ENCODE data around the gene GRIA1.

Gene GRIA1

DNA sequence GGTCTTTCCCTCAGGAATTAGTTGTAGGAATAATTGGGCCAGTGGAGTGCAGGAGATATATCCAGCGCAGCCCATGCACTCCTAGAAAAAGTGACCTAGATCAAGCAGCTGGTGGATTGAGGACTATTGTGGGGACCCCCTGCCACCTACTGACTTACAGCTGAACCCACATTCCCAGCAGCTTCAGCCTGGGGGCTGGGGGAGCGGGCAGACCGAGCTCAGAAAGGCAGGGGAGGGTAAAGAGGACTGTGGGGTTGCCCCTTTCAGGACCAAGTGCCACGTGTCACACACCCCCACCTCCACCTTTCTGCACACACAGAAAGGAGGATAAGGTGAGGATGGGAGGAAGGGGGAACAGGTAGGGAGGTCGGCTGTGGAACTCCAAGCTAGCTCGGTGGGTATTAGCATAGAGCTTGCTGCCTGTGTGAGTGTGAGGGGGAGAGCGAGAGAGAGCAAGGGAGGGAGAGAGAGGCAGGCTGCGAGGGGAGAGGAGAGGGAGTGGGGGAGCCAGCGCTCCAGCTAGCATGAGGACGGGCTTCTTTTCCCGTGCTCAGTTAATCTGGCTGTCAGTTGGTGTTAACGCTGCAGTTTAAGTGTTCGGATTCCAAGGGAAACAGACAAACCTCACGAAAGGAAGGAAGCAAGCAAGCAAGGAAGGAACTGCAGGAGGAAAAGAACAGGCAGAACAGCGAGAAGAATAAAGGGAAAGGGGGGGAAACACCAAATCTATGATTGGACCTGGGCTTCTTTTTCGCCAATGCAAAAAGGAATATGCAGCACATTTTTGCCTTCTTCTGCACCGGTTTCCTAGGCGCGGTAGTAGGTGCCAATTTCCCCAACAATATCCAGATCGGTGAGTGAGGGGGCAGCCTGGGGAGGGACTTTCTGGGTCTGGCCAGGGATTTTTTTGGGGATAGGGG lies at the start of gene GRIA1:
GRIA1 (plus strand) TSS at position 553 of the 920 bp plus-strand sequence.
- no peak for DNase-seq (ENCODE audit: low read depth in 2 of 2)

DNA sequence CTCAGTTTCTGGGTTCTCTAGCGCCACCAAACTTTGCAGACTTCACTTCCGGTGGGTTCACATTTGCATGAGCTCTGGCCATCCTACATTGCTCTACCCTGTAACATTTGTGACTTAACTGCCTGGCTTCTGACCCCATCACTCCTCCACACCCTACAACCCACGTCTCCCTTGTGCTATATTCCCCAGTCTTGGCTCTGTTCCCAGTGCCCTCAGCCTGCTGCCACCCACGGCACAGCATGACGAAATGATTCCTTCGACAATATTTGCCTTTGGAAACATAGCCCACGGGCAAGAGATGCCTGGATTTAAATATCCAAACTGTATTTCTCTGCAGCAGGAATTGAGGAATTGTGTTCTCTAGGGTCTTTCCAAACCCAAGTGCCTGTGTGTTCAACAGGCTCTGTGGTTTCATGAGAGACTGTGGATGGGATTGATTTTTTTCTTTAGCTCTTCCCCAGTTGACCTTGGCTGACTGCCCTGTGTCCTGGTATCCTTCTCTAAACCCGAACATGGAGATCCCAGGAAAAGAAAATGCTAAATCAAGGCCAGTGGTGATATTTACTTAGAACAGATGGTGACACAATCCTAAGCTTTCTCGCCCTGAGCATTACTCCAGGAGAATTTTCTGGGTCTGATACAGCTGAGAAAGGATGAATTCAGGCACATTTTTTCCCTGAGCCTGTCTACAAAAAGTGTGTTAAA lies 44.4 kb upstream of the GRIA1 start:
- DNase-seq (ENCODE audit: low read depth in 2 of 2) = no peak

DNA sequence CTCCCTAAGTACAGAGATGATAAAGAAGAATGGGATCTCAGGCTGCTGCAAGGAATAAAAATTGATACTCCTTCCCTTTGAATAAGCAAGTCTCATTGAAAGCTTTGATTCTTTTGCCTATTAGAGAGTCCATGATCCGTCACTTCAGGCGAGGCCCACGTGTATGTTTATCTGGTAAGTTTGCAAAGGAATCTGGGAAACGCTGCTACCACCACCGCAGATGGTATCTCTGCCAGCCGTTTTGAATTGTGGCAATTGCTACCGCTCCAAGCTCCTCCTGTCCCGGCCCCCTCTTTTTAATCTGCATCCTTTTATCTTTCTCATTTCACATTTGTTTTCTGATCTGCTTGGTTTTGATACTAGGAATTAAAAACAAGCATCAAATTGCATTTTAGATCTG lies 42.9 kb upstream of the GRIA1 start:
- no peak for DNase-seq (ENCODE audit: low read depth in 2 of 2)

DNA sequence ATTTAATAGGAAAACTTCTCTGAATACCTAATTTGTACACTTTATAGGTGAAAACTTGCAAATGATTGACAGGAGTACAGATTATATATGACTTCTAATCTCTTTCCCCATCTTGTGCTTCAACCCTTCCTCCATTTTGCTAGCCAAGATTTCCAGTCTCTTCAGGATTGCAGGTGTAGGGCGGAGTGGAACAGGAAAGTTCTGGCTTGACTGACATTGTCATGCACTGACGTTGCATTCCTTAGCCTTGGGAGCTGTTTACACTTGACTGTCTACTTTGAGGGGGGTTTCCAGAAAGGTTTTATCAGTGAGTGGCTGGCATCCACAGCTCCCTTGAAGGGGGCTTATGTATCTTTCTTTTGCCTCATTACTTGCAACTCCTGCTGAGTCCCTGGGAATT lies 34.1 kb upstream of the GRIA1 start:
- no peak for DNase-seq (ENCODE audit: low read depth in 2 of 2)

DNA sequence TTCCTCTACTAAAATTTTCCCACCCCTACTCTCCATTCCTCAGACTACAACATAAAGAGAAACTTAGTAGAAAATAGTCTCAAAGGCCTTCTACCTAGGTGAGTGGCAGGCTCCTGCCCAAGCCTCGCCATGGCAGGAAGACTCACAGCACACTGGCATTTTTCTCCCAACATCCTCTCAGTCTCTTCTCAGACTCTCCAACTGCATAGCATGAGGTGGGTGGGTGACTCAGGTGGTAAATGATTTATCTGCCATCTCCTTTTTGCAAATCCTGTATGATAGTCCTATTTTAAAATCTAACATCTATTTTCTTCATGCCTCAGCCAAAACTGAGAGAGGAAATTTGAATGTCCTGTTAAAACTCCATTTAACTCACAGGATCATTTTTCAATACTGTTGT lies 33.5 kb upstream of the GRIA1 start:
- no peak for DNase-seq (ENCODE audit: low read depth in 2 of 2)

DNA sequence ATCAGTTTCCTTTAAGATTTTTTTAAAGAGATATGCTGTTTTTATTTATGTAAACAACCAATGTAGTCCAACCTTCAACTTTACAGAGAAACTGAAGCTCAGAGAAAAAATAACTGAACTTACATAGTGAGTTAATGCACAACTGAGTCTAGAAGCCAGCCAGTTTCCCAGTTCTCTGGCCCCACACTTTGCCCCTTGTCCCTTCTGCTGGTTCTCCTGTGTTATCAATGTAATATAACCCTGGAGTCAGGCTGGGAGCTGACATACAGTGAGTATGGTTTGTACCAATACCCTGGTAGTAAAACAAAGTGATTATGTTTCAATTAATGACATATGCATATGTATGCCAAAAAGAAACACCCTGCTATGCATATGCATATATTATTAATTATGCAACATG lies 32.2 kb upstream of the GRIA1 start:
- DNase-seq (ENCODE audit: low read depth in 2 of 2) = no peak

DNA sequence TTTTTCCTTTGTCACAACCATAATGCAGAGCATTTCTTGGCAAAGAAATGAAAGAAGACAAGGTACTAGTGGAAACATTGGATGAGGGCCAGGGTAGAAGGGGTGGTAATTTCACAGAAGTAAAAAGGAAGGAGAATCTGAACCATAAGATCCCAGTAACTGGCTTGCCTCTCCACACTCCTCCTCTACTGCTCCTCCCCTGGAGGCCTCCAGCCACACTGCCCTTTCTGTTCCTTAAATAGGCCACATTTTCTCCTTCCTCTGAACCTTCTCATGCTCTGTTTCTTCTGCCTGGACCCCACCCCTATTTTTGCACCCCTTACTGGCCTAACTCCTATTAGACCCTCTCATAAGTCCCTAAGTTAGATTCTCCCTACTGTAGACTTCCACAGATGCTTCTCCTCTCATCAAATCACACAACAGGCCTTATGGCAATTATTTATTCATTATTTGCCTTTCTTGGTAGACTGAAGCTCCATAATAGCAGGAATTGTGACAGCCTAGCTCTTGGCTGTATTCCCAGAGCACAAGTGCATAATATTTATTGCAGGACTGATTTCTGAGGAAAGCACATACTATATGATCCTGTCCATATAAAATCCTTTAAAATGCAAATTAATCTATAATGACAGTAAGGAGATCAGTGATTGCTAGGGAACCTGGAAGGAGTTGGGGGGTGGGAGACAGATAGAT lies 31.3 kb upstream of the GRIA1 start:
- DNase-seq (ENCODE audit: low read depth in 2 of 2) = no peak

DNA sequence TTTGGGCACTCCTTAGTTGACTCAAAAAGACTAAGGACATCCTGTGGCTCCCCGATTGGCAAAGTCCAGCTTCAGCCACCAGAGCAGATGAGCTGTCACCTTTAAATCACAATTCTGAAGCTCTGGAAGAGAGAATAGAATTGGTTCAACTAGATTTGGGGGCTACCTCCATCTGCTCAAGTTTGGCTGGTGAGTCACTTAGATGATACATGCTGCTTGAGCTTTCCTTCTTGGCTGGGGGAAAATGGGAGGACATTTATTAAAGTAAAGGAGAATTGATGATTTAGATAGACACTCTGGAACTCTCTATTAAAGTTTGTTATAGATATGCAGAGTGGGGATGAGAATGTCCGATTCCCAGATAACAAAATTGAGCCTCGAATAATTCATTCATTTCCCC lies 30.0 kb upstream of the GRIA1 start:
- DNase-seq (ENCODE audit: low read depth in 2 of 2) = no peak

DNA sequence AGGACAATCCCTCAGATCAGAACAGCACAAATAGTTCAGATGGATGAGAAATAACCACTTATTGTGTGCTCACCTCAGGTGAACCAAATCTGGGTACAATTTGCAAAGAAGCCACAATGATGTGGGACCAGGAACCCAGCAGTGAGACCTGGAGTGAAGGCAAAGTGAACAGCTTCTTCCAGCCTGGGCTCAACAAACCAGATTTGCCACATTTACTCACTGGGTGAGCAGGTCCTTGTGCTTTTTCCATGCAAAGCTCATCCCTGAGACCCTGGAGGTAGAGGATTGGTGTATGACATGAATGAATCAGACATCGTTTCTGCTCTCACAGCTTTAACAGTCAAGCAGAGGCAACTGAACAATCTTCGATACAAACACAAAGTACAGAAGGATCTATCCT lies 29.1 kb upstream of the GRIA1 start:
- no peak for DNase-seq (ENCODE audit: low read depth in 2 of 2)

DNA sequence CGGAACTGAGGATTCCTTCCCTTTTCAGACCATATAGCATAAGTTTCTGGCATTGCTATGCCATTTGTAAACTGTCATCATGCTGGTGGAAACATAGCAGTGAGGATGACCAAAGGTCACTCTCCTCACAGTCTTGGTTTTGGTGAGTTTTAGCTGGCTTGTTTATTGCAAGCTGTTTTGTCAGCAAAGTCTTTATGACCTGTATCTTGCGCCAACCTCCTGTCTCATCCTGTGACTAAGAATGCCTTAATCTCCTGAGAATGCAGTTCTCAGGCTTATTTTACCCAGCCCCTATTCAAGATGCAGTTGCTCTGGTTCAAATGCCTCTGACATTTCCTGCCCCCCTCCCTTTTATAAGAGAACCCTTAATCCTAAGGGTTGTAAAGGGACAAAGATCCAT lies 26.7 kb upstream of the GRIA1 start:
- DNase-seq (ENCODE audit: low read depth in 2 of 2) = no peak

DNA sequence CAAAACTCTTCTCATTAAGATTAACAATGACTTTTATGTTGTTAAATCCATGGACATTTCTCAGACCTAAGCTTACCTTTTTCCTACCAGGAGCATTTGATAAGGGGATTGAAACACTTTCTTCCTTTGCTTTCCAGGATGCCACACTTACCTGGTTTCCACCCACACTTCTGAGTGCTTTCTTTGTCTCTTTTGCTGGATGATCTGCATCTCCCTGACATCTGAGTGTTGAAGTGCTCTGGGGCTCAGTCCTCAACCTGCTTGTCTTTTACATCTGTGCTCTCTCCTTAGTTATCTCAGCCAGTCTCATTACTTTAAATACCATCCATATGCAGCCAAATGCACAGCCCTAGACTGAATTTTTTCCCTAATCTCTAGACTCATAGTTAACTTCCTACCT lies 22.9 kb upstream of the GRIA1 start:
- DNase-seq (ENCODE audit: low read depth in 2 of 2) = no peak

DNA sequence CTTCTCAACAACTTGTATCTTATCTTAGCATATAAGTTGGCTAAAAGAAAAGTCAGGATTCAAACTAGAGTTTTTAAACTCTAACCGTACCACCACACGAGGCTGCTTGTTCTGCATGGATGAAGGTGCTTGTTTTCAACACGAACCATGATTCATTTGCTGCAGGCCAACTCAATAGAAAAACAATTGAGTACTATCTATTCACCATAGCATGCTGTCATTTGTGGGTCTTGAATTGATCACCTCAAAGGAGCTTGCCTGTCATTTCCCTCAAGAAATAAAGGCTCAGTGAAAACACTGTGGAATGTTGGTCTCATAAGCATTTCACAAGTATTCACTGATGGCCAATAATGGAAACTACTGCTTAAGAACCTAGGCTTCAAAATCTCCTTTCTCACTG lies 21.0 kb upstream of the GRIA1 start:
- no peak for DNase-seq (ENCODE audit: low read depth in 2 of 2)

DNA sequence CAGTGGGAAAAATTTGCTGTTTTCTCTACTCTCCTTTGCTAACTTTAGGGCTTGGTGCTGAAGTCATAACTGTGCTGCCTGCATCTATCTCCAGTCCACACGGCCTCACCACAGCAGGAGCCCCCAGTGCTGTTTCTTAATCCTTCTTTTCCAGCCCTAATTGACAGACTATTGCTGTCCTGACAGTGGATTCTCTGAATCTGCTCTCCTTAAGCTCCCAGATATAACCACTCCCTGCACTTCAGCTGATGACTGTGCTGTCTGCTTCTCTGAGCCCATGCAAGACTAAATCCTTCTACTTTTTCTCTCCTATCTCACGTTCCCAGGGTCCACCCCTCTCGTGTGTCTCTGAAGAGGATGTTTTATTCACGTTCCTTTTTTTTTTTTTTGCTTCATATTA lies 19.7 kb upstream of the GRIA1 start:
- DNase-seq (ENCODE audit: low read depth in 2 of 2) = no peak

DNA sequence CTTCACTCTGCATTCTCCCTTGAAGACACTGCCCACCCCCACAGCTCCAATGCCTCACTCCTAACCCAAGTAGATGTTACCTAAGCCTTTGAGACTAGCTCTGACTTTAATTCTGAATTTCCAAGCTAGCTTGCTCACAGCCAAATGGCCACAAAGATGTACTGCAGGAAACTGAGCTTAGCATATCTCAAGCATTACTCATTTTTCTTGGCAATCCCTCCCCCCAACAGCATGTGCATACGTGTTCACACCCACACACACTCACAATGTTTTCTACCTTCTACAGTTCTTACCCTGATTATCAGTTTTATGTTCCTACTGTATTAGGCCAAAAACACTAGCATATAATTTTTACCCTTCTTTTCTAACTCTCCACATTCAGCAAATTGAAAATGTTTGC lies 13.7 kb upstream of the GRIA1 start:
- no peak for DNase-seq (ENCODE audit: low read depth in 2 of 2)

DNA sequence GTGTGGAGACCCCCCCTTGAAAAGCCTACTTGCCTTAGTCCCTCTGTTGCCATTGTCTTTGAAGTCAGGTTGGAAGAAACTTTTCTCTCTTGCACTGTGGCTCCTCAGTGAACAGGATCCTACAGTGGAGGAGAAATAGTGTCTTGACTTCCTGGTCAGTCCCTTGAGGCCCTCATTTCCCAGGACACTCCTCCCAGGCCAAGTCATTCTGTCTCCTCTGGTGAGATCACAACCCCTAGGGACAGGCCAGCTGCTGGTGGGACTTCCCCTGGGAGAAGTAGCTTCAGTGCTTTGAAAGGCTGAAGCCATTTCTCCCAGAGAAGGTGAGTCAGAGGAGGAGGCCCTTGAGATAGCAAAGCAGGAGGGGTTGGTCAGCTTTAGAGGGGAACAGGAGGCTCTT lies 10.1 kb upstream of the GRIA1 start:
- no peak for DNase-seq (ENCODE audit: low read depth in 2 of 2)

DNA sequence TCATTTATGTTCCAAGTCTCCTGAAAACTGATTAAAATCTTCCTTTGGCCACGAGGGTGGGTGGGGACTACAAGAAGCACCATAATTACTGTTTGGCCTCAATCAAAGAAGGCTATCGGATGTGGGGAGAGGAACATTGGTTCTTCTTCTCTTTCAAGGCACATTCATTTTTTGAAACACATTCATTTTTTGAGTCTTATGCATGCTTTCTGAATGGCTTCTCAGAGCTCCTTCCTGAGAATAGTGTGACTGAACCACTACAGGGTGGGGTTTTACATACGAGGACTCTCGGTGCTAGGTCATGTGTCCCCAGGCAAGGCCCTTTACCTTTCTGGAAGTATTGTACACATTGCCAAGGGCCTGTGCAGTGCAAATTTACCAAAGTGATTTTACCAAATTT lies 7.0 kb upstream of the GRIA1 start:
- DNase-seq (ENCODE audit: low read depth in 2 of 2) = no peak

DNA sequence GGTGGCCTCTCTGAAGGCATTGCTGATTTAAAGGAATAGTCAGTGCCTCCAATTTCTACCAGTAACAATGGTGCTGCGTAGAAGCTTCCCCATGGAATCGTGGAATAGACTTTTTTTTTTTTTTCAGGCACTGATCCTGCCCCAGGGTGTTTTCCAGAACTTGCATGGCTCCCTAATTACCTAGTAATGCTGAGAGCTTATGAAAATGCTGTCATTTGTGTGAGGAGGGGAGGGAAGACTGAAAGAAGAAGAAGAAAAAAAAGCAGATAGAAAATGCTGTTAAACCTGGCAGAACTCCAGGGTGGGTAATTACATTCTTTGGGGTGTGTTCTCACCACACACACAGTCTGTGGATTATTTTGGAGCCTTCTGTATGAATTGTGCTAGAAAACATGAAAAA lies 4.8 kb upstream of the GRIA1 start:
- DNase-seq (ENCODE audit: low read depth in 2 of 2) = no peak

DNA sequence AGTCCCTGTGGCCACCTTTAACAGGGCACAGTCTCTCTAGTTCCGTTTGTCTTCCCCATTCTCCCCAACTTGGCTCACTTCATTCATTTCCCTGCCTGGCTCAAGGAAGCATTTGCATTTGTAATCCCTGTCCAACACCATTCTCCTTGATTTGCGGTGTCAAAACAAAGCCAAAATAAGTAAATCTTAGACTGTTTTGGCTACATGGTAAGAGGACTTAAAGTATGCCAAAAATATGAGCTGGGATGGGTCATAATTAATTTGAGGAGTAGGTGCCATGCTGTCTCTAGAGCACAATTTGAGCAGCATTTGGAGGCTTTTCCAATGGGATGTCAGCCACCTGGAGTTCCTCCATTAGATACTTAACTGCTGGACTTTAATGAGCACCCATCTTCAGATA lies 3.7 kb upstream of the GRIA1 start:
- no peak for DNase-seq (ENCODE audit: low read depth in 2 of 2)

DNA sequence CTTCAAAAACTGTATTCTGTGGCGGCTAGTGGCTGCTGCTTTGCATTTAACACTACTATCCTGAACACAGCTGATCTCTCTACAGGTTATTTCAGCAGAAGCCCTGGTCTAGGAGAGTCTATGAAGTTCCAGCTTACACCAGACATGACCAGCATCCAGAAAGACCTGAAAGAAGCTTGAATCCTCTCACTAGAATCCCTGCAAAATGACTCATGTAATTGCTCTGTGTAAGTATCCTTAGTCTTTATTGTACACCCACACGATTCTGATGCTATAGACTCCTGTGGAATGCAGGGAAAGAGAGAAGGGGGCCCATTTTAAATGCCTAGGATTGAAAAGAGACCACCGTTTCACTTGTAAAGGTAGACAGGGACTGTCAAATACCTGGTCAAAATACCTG lies 859 bp upstream of the GRIA1 start:
- DNase-seq (ENCODE audit: low read depth in 2 of 2) = no peak

DNA sequence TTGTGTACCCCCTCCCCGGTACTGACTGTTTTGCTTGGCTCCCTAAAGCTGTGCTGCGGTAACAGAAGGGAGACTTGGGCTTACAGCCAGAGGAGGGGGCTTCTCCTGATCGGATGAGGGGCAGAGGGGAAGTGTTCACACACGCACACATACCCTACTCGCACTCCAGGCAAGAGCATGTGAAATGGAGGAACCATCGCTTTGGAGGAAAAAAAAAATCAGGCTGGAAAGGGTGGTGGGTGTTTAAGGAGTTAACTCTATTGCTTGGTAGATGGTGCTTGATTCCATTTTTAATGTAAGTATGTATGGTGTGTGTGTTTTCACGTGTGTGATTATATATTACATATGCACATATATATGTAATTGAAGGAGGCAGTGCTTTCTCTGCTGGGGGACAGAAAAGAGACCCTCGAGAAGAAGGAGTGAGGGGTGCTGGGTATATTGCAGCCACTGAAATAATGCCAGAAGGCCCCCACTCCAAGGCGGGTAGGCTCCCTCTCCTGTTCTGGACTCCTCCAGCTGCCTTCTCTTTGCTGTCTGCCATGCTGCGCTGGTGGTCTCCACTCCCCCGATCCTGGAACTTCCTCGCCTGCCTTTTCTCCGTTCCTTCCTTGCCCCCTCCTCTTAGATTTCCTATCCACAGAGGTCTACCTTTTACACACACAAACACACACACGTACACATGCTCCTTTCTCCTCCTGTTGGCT lies 721 bp downstream of the GRIA1 start:
- DNase-seq (ENCODE audit: low read depth in 2 of 2) = no peak

DNA sequence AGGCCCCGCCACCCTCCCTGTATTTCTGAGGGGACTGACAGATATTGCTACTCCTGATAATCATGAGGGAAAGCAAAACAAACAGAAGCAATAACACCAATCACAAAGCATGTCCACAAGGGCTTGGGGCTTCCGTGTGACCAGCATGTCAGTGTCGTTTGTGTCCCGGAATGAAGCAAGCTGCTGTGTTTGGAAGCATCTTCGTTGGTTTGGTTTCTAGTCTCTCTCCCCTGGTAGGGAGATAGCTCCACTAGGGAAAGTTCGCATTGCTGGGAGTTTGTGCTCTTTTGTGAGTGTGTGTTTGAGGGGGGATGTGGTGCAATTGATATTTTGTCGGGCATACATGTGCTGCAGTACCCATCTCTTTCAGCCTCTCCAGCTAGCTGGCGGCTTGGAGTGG lies 1.4 kb downstream of the GRIA1 start:
- DNase-seq (ENCODE audit: low read depth in 2 of 2) = no peak

DNA sequence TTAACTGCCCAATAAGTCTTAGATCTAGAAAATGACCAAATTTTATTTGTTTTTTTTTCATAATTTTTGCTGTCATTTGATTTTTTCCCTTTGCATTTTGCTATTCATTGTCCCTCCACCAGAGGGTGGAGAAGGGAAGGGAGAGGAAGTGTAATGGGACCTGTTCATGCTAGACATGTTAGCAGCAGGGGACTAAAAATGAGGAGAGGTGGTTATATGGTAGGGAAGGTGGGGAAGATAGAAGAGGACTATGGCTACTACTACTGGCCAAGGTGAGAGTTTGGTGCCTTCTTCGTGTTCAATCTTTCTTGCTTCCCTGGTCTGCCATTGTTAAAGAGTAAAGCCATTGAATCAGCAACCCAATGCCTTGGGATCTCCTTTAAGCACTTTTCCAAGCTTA lies 6.4 kb downstream of the GRIA1 start:
- DNase-seq (ENCODE audit: low read depth in 2 of 2) = no peak
